Stimulated activated CD4-positive, alpha-beta T cell treated with anti-CD3 and anti-CD28 coated beads, Interleukin-1b, Interleukin-23, amount 100 ng/mL, for 4 hours (primary cell): ENCODE results near the gene TICRR.

ENCODE experiments used
- DNase-seq, 2 donors: peaks; one replicate each; pipeline ENCODE4 v3.0.0-alpha.2; 2020; ENCODE audit warnings: low read depth in 2 of 2

Gene TICRR

GRCh38 chr15:89673165-89673512 is 97.9 kb downstream of the TICRR start:
- DNase-seq = no peak

GRCh38 chr15:89674526-89674925 is 99.3 kb downstream of the TICRR start:
- no peak for DNase-seq

- no peak for DNase-seq
Observed at GRCh38 chr15:89675606-89676005, 100.3 kb downstream of the TICRR start.

- no peak for DNase-seq
Observed at GRCh38 chr15:89677381-89677780, 102.1 kb downstream of the TICRR start.
